HG03439 (cell line): ENCODE results near the gene SURF2.
A peak's percentile ranks its signal among the peaks of the same experiment; 100 is the strongest.
"Not testable (repeated sequence)": the region's sequence is repeated elsewhere in the genome, so short reads cannot be mapped to it uniquely, and the experiment has no call there.

Experiments
- ATAC-seq: cut with Tn5 transposase; IDR thresholded peaks from one replicate; pipeline ENCODE4 v1.9.1; 2021; ENCODE audit warnings: mild to moderate bottlenecking, moderate library complexity; ENCODE audit not compliant: unreplicated experiment

The SURF2 gene

DNA sequence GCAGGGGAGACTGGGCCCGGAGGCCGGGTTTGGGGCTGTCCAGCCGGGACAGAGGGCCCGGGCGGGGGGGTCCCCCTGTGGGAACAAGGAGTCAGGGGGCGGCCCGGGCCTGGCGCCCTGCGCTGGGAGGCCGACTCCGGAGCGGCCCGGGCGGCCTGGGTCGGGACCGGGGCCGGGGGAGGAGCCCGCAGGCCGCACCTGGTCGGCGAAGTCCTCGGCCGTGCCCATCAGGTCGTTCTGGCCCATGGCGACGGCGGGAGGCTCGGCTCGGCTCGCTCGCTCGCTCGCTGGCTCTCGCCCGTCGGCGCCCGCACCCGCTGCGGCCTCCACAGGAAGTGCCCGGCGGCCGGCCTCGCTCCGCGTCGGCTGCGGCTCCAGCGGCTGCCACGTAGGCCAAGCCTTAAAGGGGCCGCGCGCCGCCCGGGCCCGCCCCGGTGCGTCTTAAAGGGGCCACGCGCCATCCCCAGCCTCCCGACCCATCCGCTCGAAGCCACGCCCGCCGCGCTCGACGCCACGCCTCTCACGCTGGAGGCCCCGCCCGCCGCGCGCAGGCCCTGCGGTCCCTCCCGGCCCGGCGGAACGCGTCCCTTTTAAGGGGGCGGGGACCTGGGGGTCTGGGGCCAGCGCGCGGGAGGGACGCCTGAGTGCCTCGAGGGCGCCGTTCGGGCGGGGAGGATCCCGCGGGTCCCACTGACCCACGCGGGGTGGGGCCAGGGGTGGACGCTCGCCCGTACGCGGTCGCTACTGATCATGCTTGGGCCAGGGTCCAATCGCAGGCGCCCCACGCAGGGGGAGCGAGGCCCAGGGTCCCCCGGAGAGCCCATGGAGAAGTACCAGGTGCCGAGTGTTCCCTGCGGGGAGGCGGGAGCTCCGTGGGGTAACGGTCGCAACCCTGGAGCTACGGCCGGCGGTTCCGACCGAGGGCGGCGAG lies 19.6 kb downstream of the SURF2 start, which contains the start of the genes STKLD1 and SURF4:
Gene STKLD1, plus strand, starts transcription at position 643 of the 931 bp plus-strand sequence. Its CDS starts 108 bp downstream, at position 751.
Gene SURF4, minus strand, starts transcription at position 337 of the 931 bp plus-strand sequence. Its CDS starts 91 bp downstream, at position 246.
- peak; percentile 91 for ATAC-seq

DNA sequence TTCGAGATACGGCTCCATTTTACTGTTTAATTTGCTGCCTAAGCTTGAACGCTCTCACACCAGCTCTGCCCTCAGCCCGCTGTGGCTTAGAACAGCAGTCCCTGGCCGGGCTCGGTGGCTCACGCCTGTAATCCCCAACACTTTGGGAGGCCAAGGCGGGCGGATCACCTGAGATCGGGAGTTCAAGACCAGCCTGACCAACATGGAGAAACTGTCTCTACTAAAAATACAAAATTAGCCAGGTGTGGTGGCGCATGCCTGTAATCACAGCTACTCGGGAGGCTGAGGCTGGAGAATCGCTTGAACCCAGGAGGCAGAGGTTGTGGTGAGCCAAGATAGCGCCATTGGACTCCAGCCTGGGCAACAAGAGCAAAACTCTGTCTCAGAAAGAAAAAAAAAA lies 20.9 kb downstream of the SURF2 start:
- ATAC-seq: not testable (repeated sequence)

DNA sequence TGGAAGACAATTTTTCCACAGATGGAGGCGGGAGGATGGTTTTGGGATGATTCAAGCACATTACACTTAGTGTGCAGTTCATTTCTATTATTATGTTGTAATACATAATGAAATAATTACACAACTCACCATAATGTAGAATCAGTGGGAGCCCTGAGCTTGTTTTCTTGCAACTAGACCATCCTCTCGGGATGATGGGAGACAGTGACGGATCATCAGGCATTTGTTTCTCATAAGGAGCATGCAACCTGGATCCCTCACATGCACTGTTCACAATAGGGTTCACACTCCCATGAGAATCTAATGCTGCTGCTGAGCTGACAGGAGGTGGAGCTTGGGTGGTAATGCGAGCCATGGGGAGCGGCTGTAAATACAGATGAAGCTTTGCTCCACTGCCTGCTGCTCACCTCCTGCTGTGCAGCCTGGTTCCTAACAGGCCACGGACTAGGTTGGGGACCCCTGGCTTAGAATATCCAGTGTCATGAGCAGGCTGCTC lies 21.4 kb downstream of the SURF2 start:
- ATAC-seq: no peak

DNA sequence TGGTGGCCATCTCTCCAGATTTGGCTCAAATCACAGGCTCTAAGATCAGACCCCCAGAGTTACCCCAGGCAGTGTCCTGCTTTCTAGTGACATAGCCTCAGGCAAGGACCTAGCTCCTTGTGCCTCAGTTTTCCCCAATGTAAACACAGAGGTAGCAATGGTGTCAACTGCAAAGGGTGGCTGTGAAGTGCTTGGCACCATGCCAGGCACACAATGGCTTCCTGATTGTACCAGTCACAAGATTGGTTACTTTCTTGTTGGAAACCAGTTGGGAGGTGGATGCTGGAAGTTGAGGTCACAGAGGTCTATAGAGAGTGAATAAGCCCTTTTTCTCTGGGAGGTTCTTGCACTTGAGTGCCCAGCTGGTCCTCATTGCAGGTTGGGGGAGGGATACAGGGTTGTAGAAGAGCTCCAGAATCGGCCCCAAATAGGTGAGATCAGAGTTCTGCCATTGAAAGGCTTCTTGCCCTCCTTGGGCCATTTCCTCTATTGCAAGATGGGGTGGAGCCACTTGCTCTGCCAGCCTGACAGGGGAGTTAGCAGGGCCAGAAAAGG lies 22.1 kb downstream of the SURF2 start:
- no peak for ATAC-seq

DNA sequence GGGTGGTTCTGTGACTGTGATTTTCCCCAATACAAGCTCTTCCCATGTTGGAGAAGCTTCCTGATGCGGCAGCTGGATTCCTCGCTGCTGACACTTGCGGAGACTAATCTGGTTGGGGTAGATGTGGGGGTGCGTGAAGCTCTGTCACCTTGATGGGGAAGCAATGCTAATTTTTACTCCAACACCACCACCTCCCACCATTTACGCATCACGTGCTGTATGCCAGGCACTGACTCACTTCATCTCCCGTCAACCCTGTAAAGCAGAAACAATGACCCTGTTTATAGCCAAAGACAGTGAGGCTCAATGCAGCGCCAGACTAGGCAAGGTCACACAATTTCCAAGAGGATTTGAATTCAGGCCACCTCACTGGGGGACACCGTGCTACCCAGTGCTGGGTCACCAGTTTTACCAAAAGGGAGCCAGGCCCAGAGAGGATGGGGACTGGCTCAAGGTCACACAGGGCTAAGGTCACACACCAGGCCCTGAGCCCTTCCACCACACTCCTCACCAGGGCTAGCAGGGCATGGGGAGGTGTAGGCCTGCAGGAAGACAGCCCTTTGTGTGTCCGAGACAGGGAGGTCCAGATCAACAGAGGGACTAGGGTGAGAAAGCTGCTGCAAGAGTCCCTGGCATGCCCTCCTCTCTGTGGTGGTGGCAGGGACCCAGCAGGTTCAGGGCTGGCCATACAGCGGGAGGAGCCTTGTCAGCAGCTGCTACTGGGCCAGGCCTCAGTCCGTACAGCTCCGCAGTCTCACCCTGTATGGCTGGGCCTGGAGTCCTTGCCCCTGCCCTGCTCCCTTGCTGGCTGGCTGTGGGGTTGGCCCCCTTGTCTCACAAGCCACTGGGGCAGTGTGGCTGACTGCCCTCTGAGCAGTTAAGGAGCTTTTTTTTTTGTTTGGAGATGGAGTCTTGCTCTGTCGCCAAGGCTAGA lies 23.1 kb downstream of the SURF2 start:
- ATAC-seq: no peak

DNA sequence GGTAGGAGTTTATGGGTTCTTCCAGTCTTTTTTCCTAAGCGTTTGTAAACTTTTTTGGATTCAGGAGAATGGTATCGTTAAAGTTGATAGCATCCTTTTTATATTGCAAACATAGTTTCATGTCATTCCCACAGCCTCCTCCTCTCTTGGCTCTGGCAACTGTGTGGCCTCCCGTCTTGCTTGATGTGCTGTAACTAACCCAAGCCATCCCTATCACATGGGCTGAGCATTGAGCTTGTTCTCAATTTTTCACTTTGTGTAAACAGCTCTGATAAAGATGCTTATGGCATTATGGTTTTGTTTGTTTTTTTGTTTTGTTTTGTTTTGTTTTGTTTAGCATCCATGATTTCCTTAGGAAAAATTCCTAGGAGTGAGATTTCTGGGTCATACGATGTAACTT lies 24.4 kb downstream of the SURF2 start:
- no peak for ATAC-seq

DNA sequence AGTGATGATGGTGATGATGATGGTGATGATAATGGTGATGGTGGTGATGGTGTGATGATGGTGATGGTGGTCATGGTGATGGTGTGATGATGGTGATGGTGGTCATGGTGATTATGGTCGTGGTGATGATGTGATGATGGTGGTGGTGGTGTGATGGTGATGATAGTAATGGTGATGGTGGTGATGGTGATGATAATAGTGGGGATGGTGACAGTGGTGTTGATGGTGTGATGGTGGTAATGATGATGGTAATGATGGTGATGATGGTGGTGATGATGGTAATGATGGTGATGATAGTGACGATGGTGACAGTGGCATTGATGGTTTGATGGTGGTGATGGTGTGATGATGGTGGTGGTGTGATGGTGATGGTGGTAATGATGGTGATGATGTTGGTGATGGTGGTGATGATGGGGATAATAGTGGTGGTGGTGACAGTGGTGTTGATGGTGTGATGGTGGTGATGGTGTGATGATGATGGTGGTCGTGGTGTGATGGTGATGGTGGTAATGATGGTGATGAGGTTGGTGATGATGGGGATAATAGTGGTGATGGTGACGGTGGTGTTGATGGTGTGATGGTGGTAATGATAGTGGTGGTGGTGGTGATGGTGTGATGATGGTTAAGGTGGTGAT lies 26.3 kb downstream of the SURF2 start:
- ATAC-seq: no peak

DNA sequence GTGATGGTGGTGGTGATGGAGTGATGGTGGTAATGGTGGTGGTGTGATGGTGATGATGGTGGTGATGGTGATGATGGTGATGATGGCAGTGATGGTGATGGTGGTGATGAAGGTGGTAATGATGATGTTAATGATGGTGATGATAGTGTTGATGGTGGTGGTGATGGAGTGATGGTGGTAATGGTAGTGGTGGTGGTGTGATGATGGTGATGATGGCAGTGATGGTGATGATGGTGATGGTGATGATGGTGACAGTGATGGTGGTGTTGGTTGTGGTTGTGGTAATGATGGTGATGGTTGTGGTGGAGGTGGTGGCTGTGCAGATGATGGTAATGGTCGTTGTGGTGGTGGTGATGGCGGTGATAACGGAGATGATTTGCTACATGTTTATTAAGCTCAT lies 27.1 kb downstream of the SURF2 start:
- no peak for ATAC-seq

DNA sequence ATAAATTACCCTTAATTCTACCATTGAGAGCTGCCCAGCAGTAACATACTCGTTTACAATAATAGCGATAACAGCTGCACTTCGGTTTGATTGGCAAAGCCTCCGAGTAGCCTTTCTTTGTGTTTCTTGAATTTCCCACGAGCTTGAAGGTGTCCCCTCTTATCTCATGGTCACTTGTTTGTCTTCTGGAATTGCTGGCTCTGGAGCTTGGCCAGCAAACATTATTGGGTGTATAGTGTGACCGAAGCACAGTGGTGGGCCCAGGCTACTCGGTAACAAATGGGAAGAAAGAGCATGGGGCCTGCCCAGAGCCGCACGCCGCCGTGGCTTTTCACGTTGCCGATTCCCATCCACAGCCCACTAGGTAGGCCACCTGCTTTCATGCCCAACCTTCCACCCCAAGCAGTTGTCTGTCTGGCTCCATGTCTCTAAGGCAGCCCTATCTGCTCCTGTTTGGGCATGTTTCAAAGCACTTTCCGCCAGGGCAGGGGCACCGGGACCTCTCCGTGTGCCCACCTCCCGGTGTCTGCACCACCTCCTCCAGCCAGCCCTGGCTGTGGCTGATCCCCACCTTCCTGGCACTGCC lies 28.5 kb downstream of the SURF2 start:
- no peak for ATAC-seq

DNA sequence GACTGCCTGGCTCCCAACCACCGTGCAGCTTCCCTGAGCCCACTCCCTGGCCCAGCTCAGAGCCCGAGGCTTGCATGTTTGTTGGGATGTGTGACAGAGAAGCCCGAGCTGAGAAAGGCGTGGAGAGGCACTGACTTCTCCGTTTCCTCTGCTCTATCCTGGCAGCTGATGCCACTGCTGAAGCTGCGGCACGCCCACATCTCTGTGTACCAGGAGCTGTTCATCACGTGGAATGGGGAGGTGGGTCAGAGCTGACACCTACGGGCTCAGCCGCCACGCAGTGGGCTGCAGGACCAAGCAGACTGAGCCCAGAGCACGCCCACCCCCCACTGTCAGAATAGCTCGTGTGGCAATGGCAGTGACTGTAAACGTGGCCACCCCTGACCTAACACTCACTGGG lies 29.1 kb downstream of the SURF2 start:
- no peak for ATAC-seq

DNA sequence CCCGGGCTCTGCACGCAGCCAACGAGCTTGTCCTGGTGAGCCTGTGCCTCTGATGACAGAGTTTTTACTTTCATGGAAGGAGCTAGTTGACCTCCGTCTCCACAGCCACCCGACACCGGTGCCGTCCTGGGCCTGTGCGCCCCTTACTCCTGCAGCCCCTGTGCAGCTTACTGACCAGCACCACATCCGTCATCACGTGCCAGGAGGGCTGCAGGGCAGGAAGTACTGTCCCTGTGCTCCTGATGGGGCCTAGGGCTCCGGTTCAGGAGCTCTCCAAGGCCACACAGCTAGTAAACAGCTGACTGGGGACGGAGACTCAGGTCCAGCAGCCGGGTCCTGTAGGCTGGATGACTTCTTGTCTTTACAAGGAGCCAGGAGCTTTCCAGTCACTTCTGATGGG lies 30.0 kb downstream of the SURF2 start:
- ATAC-seq: no peak

DNA sequence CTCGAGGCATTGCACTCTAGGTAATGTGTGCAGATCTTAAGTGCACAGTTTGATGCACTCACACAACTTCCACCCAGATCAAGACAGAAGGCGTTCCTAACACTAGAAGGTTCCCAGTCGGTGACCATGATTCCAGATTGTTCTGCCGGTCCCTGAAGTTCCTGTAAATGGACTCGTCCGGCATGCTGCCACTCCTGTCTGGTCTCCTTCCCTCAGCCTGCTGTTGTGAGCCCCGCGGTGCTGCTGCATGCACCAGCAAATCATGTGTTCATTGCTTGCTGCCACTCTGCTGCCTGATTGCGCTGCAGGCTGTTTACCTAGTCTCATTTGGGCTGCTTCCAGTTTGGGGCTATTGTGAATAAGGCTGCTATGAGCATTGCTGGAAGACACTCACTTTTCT lies 31.3 kb downstream of the SURF2 start:
- no peak for ATAC-seq

DNA sequence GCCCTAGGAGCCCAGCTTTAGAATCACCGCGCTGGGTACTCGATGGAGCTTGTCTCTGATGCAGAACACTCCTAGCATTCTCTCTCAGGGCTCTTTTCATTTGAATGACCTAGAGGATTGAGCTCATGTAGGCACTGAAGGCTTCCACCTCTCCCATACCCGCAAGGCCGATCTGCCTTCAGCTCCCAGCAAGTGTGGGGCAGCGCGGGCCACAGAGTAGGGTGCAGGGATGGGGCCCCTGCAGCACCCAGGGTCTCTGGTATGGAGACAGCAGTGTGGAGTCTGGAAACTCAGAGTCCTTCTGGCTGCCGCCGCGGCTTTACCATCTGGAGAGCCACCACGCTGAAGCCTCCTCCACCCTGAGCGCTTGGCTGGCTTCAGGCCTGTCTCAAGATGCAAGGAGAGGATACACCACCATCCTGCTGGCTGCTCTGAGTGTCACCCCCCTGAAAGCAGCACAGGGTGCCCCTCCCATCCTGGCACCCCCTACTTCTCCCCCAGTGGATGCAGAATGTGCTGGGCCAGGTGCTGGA lies 32.7 kb downstream of the SURF2 start:
- no peak for ATAC-seq

DNA sequence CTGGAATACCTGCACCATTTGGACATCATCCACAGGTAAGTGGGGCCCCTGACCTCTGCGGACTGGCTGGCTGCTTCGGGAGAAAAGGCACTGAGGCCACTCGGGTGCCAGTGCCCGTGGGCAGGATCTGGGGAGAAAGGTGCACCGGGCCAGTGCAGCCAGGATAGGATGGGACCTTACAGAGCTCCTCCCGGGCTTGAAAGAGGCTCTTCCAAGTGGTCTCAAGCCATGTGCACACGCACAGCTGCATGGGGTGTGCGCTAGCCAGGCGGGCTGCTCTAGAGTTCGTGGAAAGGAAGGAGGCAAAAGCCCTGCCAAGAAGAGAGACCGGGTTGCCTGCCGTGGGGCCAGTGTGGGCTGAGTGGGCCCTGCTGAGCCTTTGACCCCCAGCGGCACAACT lies 33.2 kb downstream of the SURF2 start:
- ATAC-seq: no peak

DNA sequence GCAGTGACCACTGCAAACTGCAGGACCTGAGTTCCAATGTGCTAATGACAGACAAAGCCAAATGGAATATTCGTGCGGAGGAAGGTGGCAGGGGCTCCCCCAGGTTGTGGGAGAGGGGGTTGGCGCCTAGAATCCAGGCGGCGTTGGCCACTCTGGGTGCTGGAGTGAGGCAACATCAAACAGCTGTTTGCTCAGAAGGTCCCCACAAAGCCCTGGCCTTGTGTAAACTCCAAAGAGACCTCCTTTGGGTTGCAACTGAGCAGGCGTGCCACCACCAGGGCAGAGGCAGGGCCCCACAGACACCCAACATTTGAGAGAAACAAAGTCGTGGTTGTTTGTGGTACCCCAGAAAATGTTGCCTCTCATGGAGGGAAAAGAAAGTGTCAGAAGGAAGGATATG lies 34.4 kb downstream of the SURF2 start:
- no peak for ATAC-seq

DNA sequence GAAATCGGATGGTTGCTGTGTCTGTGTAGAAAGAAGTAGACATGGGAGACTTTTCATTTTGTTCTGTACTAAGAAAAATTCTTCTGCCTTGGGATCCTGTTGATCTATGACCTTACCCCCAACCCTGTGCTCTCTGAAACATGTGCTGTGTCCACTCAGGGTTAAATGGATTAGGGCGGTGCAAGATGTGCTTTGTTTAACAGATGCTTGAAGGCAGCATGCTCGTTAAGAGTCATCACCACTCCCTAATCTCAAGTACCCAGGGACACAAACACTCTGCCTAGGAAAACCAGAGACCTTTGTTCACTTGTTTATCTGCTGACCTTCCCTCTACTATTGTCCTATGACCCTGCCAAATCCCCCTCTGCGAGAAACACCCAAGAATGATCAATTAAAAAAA lies 35.1 kb downstream of the SURF2 start:
- not testable (repeated sequence) for ATAC-seq

DNA sequence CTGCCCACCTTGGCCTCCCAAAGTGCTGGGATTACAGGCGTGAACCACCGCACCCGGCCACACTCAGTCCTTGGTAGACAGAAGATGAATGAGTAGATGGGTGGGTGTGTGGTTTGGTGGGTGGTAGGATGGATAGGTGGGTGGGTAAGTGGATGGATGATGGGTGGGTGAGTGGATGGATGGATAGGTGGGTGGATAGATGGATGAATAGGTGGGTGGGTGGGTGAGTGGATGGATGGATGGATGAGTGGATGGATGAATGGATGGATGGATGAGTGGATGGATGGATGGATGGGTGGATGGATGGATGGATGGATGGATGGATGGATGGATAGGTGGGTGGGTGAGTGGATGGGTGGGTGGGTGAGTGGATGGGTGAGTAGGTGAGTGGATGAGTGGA lies 36.0 kb downstream of the SURF2 start:
- not testable (repeated sequence) for ATAC-seq

DNA sequence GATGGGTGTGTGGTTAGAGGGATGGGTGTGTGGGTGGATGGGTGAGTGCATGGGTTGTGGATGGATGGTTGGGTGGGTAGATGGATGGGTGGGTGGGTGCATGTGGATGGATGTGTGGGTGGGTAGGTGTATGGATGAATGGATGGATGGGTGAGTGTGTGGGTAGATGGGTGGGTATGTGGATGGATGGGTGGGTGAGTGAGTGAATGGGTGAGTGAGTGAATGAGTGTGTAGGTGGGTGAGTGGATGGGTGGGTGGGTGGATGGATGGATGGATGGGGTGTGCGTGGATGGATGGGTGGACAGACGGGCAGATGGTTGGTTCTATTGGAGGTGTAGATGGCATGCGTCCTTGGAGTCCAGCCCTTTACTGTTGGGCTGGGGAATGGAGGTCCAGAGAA lies 37.0 kb downstream of the SURF2 start:
- no peak for ATAC-seq

DNA sequence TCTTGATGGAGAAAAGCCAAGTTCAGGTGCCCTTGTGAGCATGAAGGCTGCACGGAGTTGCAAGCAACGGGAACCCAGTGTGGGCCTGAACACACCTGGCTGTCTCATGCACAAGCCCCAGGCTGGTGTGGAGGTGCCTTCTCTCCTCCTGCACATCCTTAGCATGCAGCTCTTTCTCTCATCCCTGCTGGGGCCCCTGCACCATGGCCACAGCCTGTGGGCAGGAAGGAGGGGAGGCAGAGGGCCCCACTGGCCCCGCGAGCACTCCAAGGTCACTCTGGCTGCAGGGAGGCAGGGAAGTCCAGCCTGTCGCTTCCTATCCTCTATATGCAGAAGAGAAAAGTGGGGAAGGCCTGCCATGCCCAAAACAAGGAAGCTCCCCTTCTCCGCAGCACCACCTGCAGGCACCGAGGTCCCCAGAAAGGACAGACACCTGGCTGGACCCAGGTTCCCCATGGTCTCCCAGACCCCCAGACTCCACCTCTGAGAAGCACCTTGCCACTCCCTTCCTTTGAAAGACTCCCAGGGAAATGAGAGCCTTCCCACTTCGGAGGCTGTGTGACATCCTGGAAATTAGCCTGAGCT lies 38.4 kb downstream of the SURF2 start:
- ATAC-seq: no peak

DNA sequence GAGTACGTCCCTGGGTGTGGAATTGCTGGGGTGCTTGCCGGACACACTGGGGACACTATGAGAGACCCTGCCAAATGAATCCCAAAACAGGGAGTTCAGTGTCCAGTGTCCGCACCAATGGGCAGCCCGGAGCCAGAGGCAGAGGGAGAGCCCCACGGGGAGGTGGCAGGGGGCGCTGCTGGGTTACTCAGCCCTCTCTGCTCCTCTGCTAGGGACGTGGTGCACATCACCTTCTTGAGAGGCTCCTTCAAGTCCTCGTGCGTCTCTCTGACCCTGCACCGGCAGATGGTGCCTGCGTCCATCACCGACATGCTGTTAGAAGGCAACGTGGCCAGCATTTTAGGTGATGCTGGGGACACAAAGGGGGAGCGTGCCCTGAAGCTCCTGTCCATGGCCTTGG lies 40.6 kb downstream of the SURF2 start:
- no peak for ATAC-seq
